ENCODE results near the gene LRRC38. TPM values are rescaled to one million over a fixed set of nuclear protein-coding genes. Genes with fewer than 3 reads are reported as not detected.

LRRC38 gene
- total and polyA plus RNA-seq, 2 of the 13 experiments (the other 11 are each of a cell fraction or from before 2014, with no cell fraction given) = not detected

DNA sequence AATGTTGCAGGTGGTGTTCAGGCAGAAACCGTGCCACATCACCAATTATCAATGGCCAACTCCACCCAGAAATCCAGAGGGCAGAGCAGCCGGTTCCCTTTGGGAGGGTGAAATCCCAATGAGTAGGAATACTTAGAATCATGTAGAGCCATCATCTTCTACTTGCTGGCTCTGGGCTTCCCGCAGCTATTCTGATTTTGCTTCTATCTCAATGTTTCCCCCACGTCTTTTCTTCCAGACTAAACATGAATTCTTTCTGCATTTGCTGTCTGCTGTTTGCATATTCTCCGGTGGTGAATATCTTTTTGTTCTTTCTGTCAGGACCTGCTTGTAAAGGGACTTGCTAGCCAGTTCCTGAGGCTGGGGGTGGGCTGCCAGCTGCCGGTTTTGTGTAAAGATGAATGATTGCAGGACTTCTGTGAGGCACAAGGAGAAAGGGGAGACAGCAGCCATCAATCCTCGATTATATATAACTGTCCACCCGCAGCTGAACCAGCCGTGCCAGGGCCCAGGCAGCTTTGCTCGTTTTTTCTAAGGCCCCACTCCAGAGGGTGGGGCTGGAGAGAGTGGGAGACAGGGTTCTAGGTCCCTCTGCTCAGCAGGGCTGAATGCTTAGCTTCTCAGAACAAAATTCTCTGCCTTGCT lies 70.3 kb downstream of the LRRC38 start:
- H3K9me3 ChIP-seq (ENCODE audit: low read length) = no peaks in the 10 kb centered on the region
- H3K4me1 ChIP-seq (ENCODE audit: insufficient read depth, low read length) = no peaks in the 10 kb centered on the region
- H2AFZ ChIP-seq (ENCODE audit: low read length) = no peak overlapping the region
- no peak for ATAC-seq
- no TSS peak for BruUV-seq (replicated peaks)
- ChIA-PET CTCF (ENCODE audit: low intra/inter-chr PET ratio, low total read pairs) (no interaction called here), POLR2A (no interaction called here)
- no peaks in the 10 kb centered on the region for H3K27me3 ChIP-seq (ENCODE audit: control insufficient read depth in 1 of 2, insufficient read depth in 2 of 2, low read length in 2 of 2)
- H3K36me3 ChIP-seq (replicated peaks in 1 of 2; ENCODE audit: control insufficient read depth in 1 of 2, insufficient read depth in 2 of 2, low read length in 2 of 2) = no peaks in the 10 kb centered on the region
- no peak overlapping the region for H3K27ac ChIP-seq (ENCODE audit: extremely low read length, insufficient read depth, low read length)
- H3K4me2 ChIP-seq (ENCODE audit: low read depth, low read length) = no peak overlapping the region
- FAIRE-seq = no peak
- intact Hi-C loops (cut with micrococcal nuclease; ENCODE audit: unreplicated experiment) = no loop called here
- no peaks in the 10 kb centered on the region for H4K20me1 ChIP-seq (ENCODE audit: insufficient read depth, low read length)
- TF ChIP-seq CBX2 (IDR thresholded peaks at IDR 0.05; ENCODE audit: low read depth, low read length) (no peak), CBX2 (CRISPR knock-in tag; IDR thresholded peaks at IDR 0.05; ENCODE audit: low read depth) (no peak), ZFY (CRISPR knock-in tag; IDR thresholded peaks at IDR 0.05) (no peak), GATAD1 (CRISPR knock-in tag; IDR thresholded peaks at IDR 0.05) (no peak), ZNF121 (CRISPR knock-in tag; IDR thresholded peaks at IDR 0.05) (no peak), ZNF773 (CRISPR knock-in tag; IDR thresholded peaks at IDR 0.05; ENCODE audit: borderline replicate concordance) (no peak), TCF12 (IDR thresholded peaks at IDR 0.05) (no peak), TCF12 (CRISPR knock-in tag; IDR thresholded peaks at IDR 0.05) (no peak), GATAD2A (CRISPR knock-in tag; IDR thresholded peaks at IDR 0.05) (no peak), KMT2B (CRISPR knock-in tag; IDR thresholded peaks at IDR 0.05) (no peak), TOPORS (CRISPR knock-in tag; IDR thresholded peaks at IDR 0.05) (no peak), MLLT10 (CRISPR knock-in tag; IDR thresholded peaks at IDR 0.05) (no peak), ERF (CRISPR knock-in tag; IDR thresholded peaks at IDR 0.05) (no peak), ZNF556 (CRISPR knock-in tag; IDR thresholded peaks at IDR 0.05; ENCODE audit: borderline replicate concordance) (no peak), ZC3H4 (CRISPR knock-in tag; IDR thresholded peaks at IDR 0.05; ENCODE audit: borderline replicate concordance) (no peak), PCBP1 (IDR thresholded peaks at IDR 0.05; ENCODE audit: borderline replicate concordance, low read depth, low read length) (no peak), PAX8 (CRISPR knock-in tag; IDR thresholded peaks at IDR 0.05; ENCODE audit: borderline replicate concordance) (no peak), ZNF652 (CRISPR knock-in tag; IDR thresholded peaks at IDR 0.05; ENCODE audit: borderline replicate concordance, low read depth) (no peak)
- TF ChIP-seq, protein P1, sequence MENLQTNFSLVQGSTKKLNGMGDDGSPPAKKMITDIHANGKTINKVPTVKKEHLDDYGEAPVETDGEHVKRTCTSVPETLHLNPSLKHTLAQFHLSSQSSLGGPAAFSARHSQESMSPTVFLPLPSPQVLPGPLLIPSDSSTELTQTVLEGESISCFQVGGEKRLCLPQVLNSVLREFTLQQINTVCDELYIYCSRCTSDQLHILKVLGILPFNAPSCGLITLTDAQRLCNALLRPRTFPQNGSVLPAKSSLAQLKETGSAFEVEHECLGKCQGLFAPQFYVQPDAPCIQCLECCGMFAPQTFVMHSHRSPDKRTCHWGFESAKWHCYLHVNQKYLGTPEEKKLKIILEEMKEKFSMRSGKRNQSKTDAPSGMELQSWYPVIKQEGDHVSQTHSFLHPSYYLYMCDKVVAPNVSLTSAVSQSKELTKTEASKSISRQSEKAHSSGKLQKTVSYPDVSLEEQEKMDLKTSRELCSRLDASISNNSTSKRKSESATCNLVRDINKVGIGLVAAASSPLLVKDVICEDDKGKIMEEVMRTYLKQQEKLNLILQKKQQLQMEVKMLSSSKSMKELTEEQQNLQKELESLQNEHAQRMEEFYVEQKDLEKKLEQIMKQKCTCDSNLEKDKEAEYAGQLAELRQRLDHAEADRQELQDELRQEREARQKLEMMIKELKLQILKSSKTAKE (CRISPR knock-in tag; IDR thresholded peaks at IDR 0.05; ENCODE audit: borderline replicate concordance) = no peak
- TF ChIP-seq, protein P2, sequence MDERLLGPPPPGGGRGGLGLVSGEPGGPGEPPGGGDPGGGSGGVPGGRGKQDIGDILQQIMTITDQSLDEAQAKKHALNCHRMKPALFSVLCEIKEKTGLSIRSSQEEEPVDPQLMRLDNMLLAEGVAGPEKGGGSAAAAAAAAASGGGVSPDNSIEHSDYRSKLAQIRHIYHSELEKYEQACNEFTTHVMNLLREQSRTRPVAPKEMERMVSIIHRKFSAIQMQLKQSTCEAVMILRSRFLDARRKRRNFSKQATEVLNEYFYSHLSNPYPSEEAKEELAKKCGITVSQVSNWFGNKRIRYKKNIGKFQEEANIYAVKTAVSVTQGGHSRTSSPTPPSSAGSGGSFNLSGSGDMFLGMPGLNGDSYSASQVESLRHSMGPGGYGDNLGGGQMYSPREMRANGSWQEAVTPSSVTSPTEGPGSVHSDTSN (CRISPR knock-in tag; IDR thresholded peaks at IDR 0.05) = no peak
- WGBS (ENCODE audit: low lambda C conversion rate) = under 1% methylated on average over 10 of the region's 10 CpGs
- in situ Hi-C loops (cut with HindIII; ENCODE audit: extremely low pct_ligation_motif_present, low pct_unique_long_range_greater_than_20kb) = no loop called here
- H3K79me2 ChIP-seq (ENCODE audit: insufficient read depth, low read length) = no peaks in the 10 kb centered on the region
- DNase-seq (ENCODE audit: low spot score) = no peak
- H3K4me3 ChIP-seq (replicated peaks in 1 of 3; ENCODE audit: insufficient read depth in 1 of 3, low read depth in 2 of 3, low read length in 3 of 3) = no peak overlapping the region
- H3K9ac ChIP-seq (ENCODE audit: insufficient read depth, low read depth, low read length) = no peak overlapping the region

Measured in HepG2 (cell line).